Measurements from ENCODE around the gene CD300LB. TPM values are rescaled to one million over a fixed set of nuclear protein-coding genes. Genes with fewer than 3 reads are reported as not detected.

CD300LB gene
- total RNA-seq, 2 experiments from 2014 or later = not detected

- intact Hi-C loops (cut with micrococcal nuclease) = loop anchor here (10.0 kb wide), 1 partner anchor 162 kb away; no protein-coding TSS in a partner anchor
- DNase-seq (no peak), ATAC-seq (no peak)
- Mint-ChIP-seq H3K27ac (no peak overlapping the region), H3K9me3 (no peaks in the 10 kb centered on the region), H3K36me3 (ENCODE audit: low read depth) (no peaks in the 10 kb centered on the region), H3K4me1 (ENCODE audit: low read depth) (peaks cover 7% of the 10 kb centered on the region), H3K4me3 (no peak overlapping the region), H3K27me3 (peaks cover 20% of the 10 kb centered on the region)
- POLR2A ChIA-PET = no interaction called here
- TF ChIP-seq CTCF (IDR thresholded peaks at IDR 0.05) = no peak
- CTCF ChIA-PET = no interaction called here
These were observed 5.6 kb upstream of the CD300LB start for GRCh38 chr17:74536890-74537289.

GRCh38 chr17:74532115-74532514 is 840 bp upstream of the CD300LB start:
- peak; percentile 47 for ATAC-seq
- peak; percentile 9 for DNase-seq
- TF ChIP-seq CTCF (IDR thresholded peaks at IDR 0.05) = no peak
- Mint-ChIP-seq H3K9me3 (no peaks in the 10 kb centered on the region), H3K36me3 (ENCODE audit: low read depth) (no peaks in the 10 kb centered on the region), H3K27me3 (peaks cover 32% of the 10 kb centered on the region), H3K4me3 (no peak overlapping the region), H3K4me1 (ENCODE audit: low read depth) (peaks cover 7% of the 10 kb centered on the region), H3K27ac (no peak overlapping the region)
- ChIA-PET CTCF (interaction anchor here (0.6 to 2.8 kb wide), 10 partner anchors 11 to 210 kb away, joined by 3 to 17 read pairs (median 4); partner anchors contain the start of genes CD300H and GPR142), POLR2A (no interaction called here)
- intact Hi-C loops (cut with micrococcal nuclease) = loop anchor here (10.0 kb wide), 1 partner anchor 157 kb away; no protein-coding TSS in a partner anchor

DNA sequence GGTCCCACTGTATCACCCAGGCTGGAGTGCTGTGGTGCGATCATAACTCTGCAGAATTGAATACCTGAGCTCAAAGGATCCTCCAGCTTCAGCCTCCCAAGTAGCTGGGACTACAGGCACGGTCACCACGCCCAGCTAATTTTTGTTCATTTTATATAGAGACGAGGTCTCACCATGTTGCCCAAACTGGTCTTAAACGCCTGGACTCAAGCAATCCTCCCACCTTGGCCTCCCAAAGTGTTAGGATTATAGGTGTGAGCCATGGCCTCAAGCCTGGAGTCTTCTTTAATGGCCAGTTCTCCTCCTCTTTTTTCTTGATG is 484 bp downstream of the CD300LB start:
- no peak for DNase-seq
- H3K9me3 Mint-ChIP-seq = no peaks in the 10 kb centered on the region
- peaks cover 32% of the 10 kb centered on the region for H3K27me3 Mint-ChIP-seq
- H3K4me1 Mint-ChIP-seq (ENCODE audit: low read depth) = peaks cover 7% of the 10 kb centered on the region
- intact Hi-C loops (cut with micrococcal nuclease) = loop anchor here (10.0 kb wide), 1 partner anchor 156 kb away; no protein-coding TSS in a partner anchor
- H3K36me3 Mint-ChIP-seq (ENCODE audit: low read depth) = no peaks in the 10 kb centered on the region
- POLR2A ChIA-PET = interaction anchor here (0.9 kb wide), 1 partner anchor 136 kb away, joined by 3 read pairs; no protein-coding TSS in a partner anchor
- H3K27ac Mint-ChIP-seq = no peak overlapping the region
- CTCF ChIA-PET = interaction anchor here (0.8 to 1.7 kb wide), 3 partner anchors 30 to 163 kb away, joined by 3 to 6 read pairs (median 3); partner anchors contain the start of gene GPR142
- ATAC-seq = no peak
- TF ChIP-seq CTCF (IDR thresholded peaks at IDR 0.05) = no peak
- H3K4me3 Mint-ChIP-seq = no peak overlapping the region

GRCh38 chr17:74529243-74529642 is 2.0 kb downstream of the CD300LB start:
- ChIA-PET CTCF (interaction anchor here (1.7 to 2.3 kb wide), 2 partner anchors 37 to 161 kb away, joined by 6 read pairs; partner anchors contain the start of genes CD300H and GPR142), POLR2A (no interaction called here)
- H3K36me3 Mint-ChIP-seq (ENCODE audit: low read depth) = no peaks in the 10 kb centered on the region
- no peak overlapping the region for H3K4me3 Mint-ChIP-seq
- no peak overlapping the region for H3K27ac Mint-ChIP-seq
- peaks cover 7% of the 10 kb centered on the region for H3K4me1 Mint-ChIP-seq (ENCODE audit: low read depth)
- DNase-seq (no peak), ATAC-seq (no peak)
- TF ChIP-seq CTCF (IDR thresholded peaks at IDR 0.05) = no peak
- H3K27me3 Mint-ChIP-seq = peaks cover 36% of the 10 kb centered on the region
- intact Hi-C loops (cut with micrococcal nuclease) = no loop called here
- H3K9me3 Mint-ChIP-seq = no peaks in the 10 kb centered on the region

GRCh38 chr17:74528491-74529199 is 2.6 kb downstream of the CD300LB start:
- H3K27me3 Mint-ChIP-seq = peaks cover 34% of the 10 kb centered on the region
- H3K4me1 Mint-ChIP-seq (ENCODE audit: low read depth) = peaks cover 7% of the 10 kb centered on the region
- no peak for ATAC-seq
- no peak for TF ChIP-seq CTCF (IDR thresholded peaks at IDR 0.05)
- POLR2A ChIA-PET = no interaction called here
- DNase-seq = no peak
- H3K27ac Mint-ChIP-seq = no peak overlapping the region
- H3K4me3 Mint-ChIP-seq = no peak overlapping the region
- CTCF ChIA-PET = interaction anchor here (2.3 kb wide), 1 partner anchor 38 kb away, joined by 6 read pairs; the partner anchor contains the start of gene CD300H
- H3K9me3 Mint-ChIP-seq = no peaks in the 10 kb centered on the region
- H3K36me3 Mint-ChIP-seq (ENCODE audit: low read depth) = no peaks in the 10 kb centered on the region
- intact Hi-C loops (cut with micrococcal nuclease) = no loop called here

Data from activated CD8-positive, alpha-beta T cell treated with anti-CD3 and anti-CD28 coated beads for 36 hours (primary cell).